Prostate gland (tissue), 2 donors: ENCODE data around the gene SPAG9.

Experiments
- POLR2A ChIP-seq: fragments of 450-650 bp; IDR thresholded peaks from one replicate; pipeline ENCODE4 v1.6.1; 2016; ENCODE audit warnings: antibody characterized with exemption, mild to moderate bottlenecking
- POLR2AphosphoS5 ChIP-seq: sonication (generic); formaldehyde crosslinking; IDR thresholded peaks from one replicate; pipeline ENCODE4 v1.6.1; 2017; ENCODE audit warnings: antibody characterized with exemption
- TF ChIP-seq, protein P1 (sequence below), 4 experiments: fragments of 200-600 bp in 2 of 4; fragments of 450-650 bp in 2 of 4; sonication (generic) in 2 of 4; IDR thresholded peaks; 1 replicate in 3 of 4; 2 replicates in 1 of 4; pipeline ENCODE4 v1.5.1; 2016 to 2019; ENCODE audit warnings: antibody characterized with exemption in 4 of 4, mild to moderate bottlenecking in 2 of 4, moderate library complexity in 2 of 4

DNA sequence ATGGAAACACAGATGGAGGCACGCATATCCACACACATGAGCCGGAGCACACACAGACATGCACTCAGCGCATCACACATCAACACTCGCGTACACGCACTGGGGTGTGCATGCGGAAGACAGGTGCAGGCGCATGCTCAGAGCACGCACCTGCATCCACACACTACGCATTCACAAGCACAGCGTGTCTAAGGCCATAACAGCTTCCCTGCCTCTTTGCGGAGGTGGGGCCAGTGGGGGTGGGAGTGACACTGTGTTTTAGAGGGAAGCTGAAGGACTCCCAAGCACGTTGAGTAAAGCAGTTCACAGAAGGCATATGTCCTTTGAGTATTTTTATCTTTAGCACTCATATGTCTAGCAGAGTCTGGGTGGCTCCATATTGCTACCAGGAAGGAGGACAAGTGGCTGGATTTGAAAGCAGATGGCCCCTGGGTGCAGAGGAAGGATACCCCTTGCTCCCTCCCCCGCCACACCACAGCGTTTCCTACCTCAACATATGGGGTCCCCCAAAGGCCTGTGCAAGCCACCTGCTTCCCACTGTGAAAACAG, 185.9 kb downstream of the SPAG9 start:
- TF ChIP-seq, protein P1, sequence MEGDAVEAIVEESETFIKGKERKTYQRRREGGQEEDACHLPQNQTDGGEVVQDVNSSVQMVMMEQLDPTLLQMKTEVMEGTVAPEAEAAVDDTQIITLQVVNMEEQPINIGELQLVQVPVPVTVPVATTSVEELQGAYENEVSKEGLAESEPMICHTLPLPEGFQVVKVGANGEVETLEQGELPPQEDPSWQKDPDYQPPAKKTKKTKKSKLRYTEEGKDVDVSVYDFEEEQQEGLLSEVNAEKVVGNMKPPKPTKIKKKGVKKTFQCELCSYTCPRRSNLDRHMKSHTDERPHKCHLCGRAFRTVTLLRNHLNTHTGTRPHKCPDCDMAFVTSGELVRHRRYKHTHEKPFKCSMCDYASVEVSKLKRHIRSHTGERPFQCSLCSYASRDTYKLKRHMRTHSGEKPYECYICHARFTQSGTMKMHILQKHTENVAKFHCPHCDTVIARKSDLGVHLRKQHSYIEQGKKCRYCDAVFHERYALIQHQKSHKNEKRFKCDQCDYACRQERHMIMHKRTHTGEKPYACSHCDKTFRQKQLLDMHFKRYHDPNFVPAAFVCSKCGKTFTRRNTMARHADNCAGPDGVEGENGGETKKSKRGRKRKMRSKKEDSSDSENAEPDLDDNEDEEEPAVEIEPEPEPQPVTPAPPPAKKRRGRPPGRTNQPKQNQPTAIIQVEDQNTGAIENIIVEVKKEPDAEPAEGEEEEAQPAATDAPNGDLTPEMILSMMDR (IDR thresholded peaks at IDR 0.05), result no peak
- no peak for TF ChIP-seq POLR2A
- no peak for TF ChIP-seq POLR2AphosphoS5
